K562 (cell line): Measurements from ENCODE around the gene FFAR4. TPM values are rescaled to one million over a fixed set of nuclear protein-coding genes. Genes with fewer than 3 reads are reported as not detected.

Experiments
- ATAC-seq: fragments of 200-7000 bp; cut with Tn5 transposase; 3 replicates; pipeline ENCODE4 v1.9.1; 2020; ENCODE audit warnings: moderate library complexity
- BruUV-seq: library from RNA; stranded (reverse); fragments of 400-500 nt; replicated peaks from 2 replicates; lab custom pipeline; 2021; lab: Mats Ljungman, UMichigan
- CTCF ChIA-PET: fragments of 300-600 bp; formaldehyde crosslinking; extraction: SDS; loops from one replicate; lab custom pipeline; 2021; ENCODE audit warnings: low intra/inter-chr PET ratio; lab: Yijun Ruan, JAX
- POLR2A ChIA-PET: fragments of 300-600, 350-650 bp; sonication (Branson Sonifier 250); formaldehyde crosslinking; extraction: SDS; loops from one replicate; lab custom pipeline; 2021; ENCODE audit warnings: antibody characterized with exemption, inconsistent platforms; lab: Yijun Ruan, JAX
- DNase-seq, 4 experiments: peaks; one replicate each; pipeline versions ENCODE4 v3.0.0 to v3.0.0-alpha.2; 2011 to 2018; ENCODE audit warnings: low spot score in 3 of 4, mixed read lengths in 3 of 4; ENCODE audit errors: extremely low read depth in 1 of 4
- FAIRE-seq: peaks from 2 replicates; lab custom pipeline; 2011; peaks lifted over from hg19 to GRCh38; lab: Jason Lieb, UNC
- H2AFZ ChIP-seq: 2 replicates; pipeline ENCODE4 v1.6.0; 2011; ENCODE audit warnings: low read depth, low read length, control low read depth, inconsistent platforms
- H3K27ac ChIP-seq: fragments of 200-600 bp; 3 replicates; pipeline ENCODE4 v1.8.0; 2011; ENCODE audit warnings: low read depth, mild to moderate bottlenecking, control low read depth, inconsistent platforms, low read length, moderate library complexity, mixed read lengths; ENCODE audit errors: extremely low read depth
- H3K27me3 ChIP-seq, 2 experiments: fragments of 300-600 bp in 1 of 2; 2 replicates in 1 of 2; 3 replicates in 1 of 2; pipeline versions ENCODE4 v1.6.0 to v1.8.0; 2011; ENCODE audit warnings: inconsistent platforms in 2 of 2, low read length in 2 of 2, mild to moderate bottlenecking in 1 of 2, mixed read lengths in 1 of 2, moderate library complexity in 1 of 2; ENCODE audit not compliant: control insufficient read depth in 2 of 2, insufficient read depth in 2 of 2
- H3K36me3 ChIP-seq: fragments of 300-600 bp; 3 replicates; pipeline ENCODE4 v1.8.0; 2011; ENCODE audit warnings: mild to moderate bottlenecking, low read length, inconsistent platforms; ENCODE audit not compliant: control insufficient read depth, insufficient read depth
- H3K4me1 ChIP-seq, 2 experiments: fragments of 200-600 bp in 1 of 2; replicated peaks in 1 of 2; 2 replicates in 1 of 2; 3 replicates in 1 of 2; pipeline versions ENCODE4 v1.5.1 to v1.8.0; 2011; ENCODE audit warnings: inconsistent platforms in 2 of 2, low read length in 2 of 2, mild to moderate bottlenecking in 1 of 2, mixed read lengths in 1 of 2, moderate library complexity in 1 of 2; ENCODE audit not compliant: control insufficient read depth in 2 of 2, insufficient read depth in 2 of 2
- H3K4me2 ChIP-seq: 2 replicates; pipeline ENCODE4 v1.6.1; 2011; ENCODE audit warnings: low read length, control low read depth, inconsistent platforms, mixed read lengths; ENCODE audit not compliant: insufficient read depth
- H3K4me3 ChIP-seq: fragments of 200-600 bp; sonication (generic), shearing (Covaris generic); 2 replicates; pipeline ENCODE4 v1.5.1; 2016; ENCODE audit warnings: control low read depth, inconsistent platforms
- H3K79me2 ChIP-seq: fragments of 200-600 bp; 3 replicates; pipeline ENCODE4 v1.8.0; 2011; ENCODE audit warnings: low read length, inconsistent platforms; ENCODE audit not compliant: control insufficient read depth, insufficient read depth
- H3K9ac ChIP-seq, 2 experiments: 2 replicates each; pipeline versions ENCODE4 v1.6.0 to v1.6.1; 2011; ENCODE audit warnings: low read depth in 2 of 2, low read length in 2 of 2, control low read depth in 1 of 2, inconsistent platforms in 1 of 2, mild to moderate bottlenecking in 1 of 2, mixed read lengths in 1 of 2; ENCODE audit not compliant: insufficient read depth in 1 of 2
- H3K9me1 ChIP-seq: one replicate; pipeline ENCODE4 v1.6.0; 2011; ENCODE audit warnings: inconsistent platforms, mild to moderate bottlenecking, low read length, moderate library complexity; ENCODE audit not compliant: control insufficient read depth, insufficient read depth
- H3K9me3 ChIP-seq: replicated peaks from 2 replicates; pipeline ENCODE4 v1.5.1; 2011; ENCODE audit warnings: low read depth, low read length, inconsistent platforms; ENCODE audit not compliant: control insufficient read depth, insufficient read depth
- H4K20me1 ChIP-seq: replicated peaks from 2 replicates; pipeline ENCODE4 v1.6.1; 2011; ENCODE audit warnings: low read length, inconsistent platforms, mixed read lengths; ENCODE audit not compliant: control insufficient read depth, insufficient read depth
- ASH1L ChIP-seq: fragments of 450-650 bp; IDR thresholded peaks from 2 replicates; pipeline ENCODE4 v1.6.1; 2018; ENCODE audit warnings: borderline replicate concordance, mild to moderate bottlenecking, low read depth; ENCODE audit not compliant: partially characterized antibody
- BMI1 ChIP-seq: fragments of 150-350 bp; IDR thresholded peaks from 2 replicates; pipeline ENCODE4 v1.6.1; 2014; ENCODE audit warnings: low read length
- CCNT2 ChIP-seq: IDR thresholded peaks from 2 replicates; pipeline ENCODE4 v1.6.1; 2011; ENCODE audit warnings: borderline replicate concordance, low read depth, mild to moderate bottlenecking, moderate library complexity, mixed read lengths, low read length; ENCODE audit not compliant: insufficient read length; ENCODE audit errors: extremely low read depth
- CREB1 ChIP-seq, 2 experiments: sonication (generic) in 1 of 2; formaldehyde crosslinking in 1 of 2; IDR thresholded peaks; 2 replicates each; pipeline versions ENCODE4 v1.6.1 to v1.8.0; 2012 to 2022; ENCODE audit warnings: inconsistent platforms in 1 of 2, mild to moderate bottlenecking in 1 of 2, missing genetic modification reagents in 1 of 2, moderate library complexity in 1 of 2
- DNMT1 ChIP-seq: fragments of 450-650 bp; IDR thresholded peaks from 2 replicates; pipeline ENCODE4 v1.6.1; 2016; ENCODE audit warnings: antibody characterized with exemption, mild to moderate bottlenecking
- MCM5 ChIP-seq: fragments of 450-650 bp; IDR thresholded peaks from 2 replicates; pipeline ENCODE4 v1.6.1; 2016; ENCODE audit warnings: low read depth
- MTA2 ChIP-seq: fragments of 450-650 bp; IDR thresholded peaks from 2 replicates; pipeline ENCODE4 v1.6.1; 2016; ENCODE audit warnings: low read depth
- RAD51 ChIP-seq: fragments of 450-650 bp; IDR thresholded peaks from 2 replicates; pipeline ENCODE4 v1.7.1; 2016; ENCODE audit warnings: low read depth, mild to moderate bottlenecking, borderline replicate concordance
- THRAP3 ChIP-seq: fragments of 450-650 bp; IDR thresholded peaks from 2 replicates; pipeline ENCODE4 v1.6.1; 2016; ENCODE audit warnings: mild to moderate bottlenecking, inconsistent platforms, borderline replicate concordance
- ZBTB8A ChIP-seq: fragments of 450-650 bp; IDR thresholded peaks from 2 replicates; pipeline ENCODE4 v1.6.1; 2018; ENCODE audit warnings: mild to moderate bottlenecking, moderate library complexity; ENCODE audit not compliant: partially characterized antibody
- ZNF263 ChIP-seq: sonication (generic); formaldehyde crosslinking; IDR thresholded peaks from 2 replicates; pipeline ENCODE4 v1.8.0; 2022; ENCODE audit warnings: mild to moderate bottlenecking, missing genetic modification reagents, borderline replicate concordance
- ZNF584 ChIP-seq: fragments of 200-800 bp; sonication (Bioruptor generic); IDR thresholded peaks from 2 replicates; pipeline ENCODE4 v1.6.1; 2016; ENCODE audit warnings: low read depth, mild to moderate bottlenecking, missing genetic modification characterization, missing compliant biosample characterization
- ZNF655 ChIP-seq: fragments of 250-450 bp; sonication (Bioruptor Pico); IDR thresholded peaks from 2 replicates; pipeline ENCODE4 v1.5.0; 2021
- ZNF695 ChIP-seq: fragments of 450-650 bp; formaldehyde crosslinking; IDR thresholded peaks from 2 replicates; pipeline ENCODE4 v1.4.0; 2020; ENCODE audit warnings: mild to moderate bottlenecking, moderate library complexity
- WGBS: fragments of 100-300 bp; shearing (Covaris generic); methylation state at CpG from one replicate; pipeline ENCODE4 v1.1.6; 2016; ENCODE audit warnings: low coverage, mixed read lengths; ENCODE audit not compliant: insufficient coverage; ENCODE audit errors: missing lambda C conversion rate; 5-methylcytosine and 5-hydroxymethylcytosine counted together
- in situ Hi-C: fragments of 300-500 bp; cut with MboI; formaldehyde crosslinking; loops from 4 replicates; pipeline ENCODE4 v1.15.0; 2018; ENCODE audit warnings: inconsistent platforms, mixed read lengths
- intact Hi-C: fragments of 100-400 bp; cut with micrococcal nuclease; formaldehyde crosslinking; loops from 2 replicates; pipeline ENCODE4 v1.14.2; 2022
- polyA plus RNA-seq, 8 experiments: library from polyadenylated mRNA; depleted of rRNA in 4 of 8; stranded (reverse) in 5 of 8; unstranded in 3 of 8; fragments of >200 nt; fragmentation: Nextera tagmentation in 2 of 8; fragmentation: Illumina TruSeq in 1 of 8; extraction: Ambion mirVana in 2 of 8; extraction: Trizol in 1 of 8; gene quantifications; 2 replicates each; pipeline versions ENCODE4 v1.2.1 to v1.2.3, GENCODE V29; 2011 to 2014; ENCODE audit warnings: inconsistent platforms in 1 of 8, missing spikeins in 1 of 8
- total RNA-seq, 7 experiments: library from RNA; depleted of rRNA in 6 of 7; stranded (reverse); fragments of >200 nt in 6 of 7; fragmentation: Illumina TruSeq in 2 of 7; extraction: Trizol in 2 of 7; gene quantifications; 2 replicates each; pipeline versions ENCODE4 v1.2.1 to v1.2.3, GENCODE V29; 2011 to 2021; ENCODE audit warnings: low replicate concordance in 1 of 7
- TF ChIP-seq, protein P1 (sequence below): fragments of 450-650 bp; IDR thresholded peaks from 2 replicates; pipeline ENCODE4 v1.6.1; 2018; ENCODE audit warnings: mild to moderate bottlenecking, low read depth; ENCODE audit not compliant: partially characterized antibody

FFAR4 gene
- total and polyA plus RNA-seq, 9 of the 15 experiments (the other 6 are each of a cell fraction or from before 2014, with no cell fraction given): not detected

GRCh38 chr10:93570383-93570782 is 3.9 kb downstream of the FFAR4 start:
- H3K27ac ChIP-seq: no peak overlapping the region
- H3K4me2 ChIP-seq: no peak overlapping the region
- no TSS peak for BruUV-seq
- intact Hi-C loops: no loop called here
- WGBS: 0% methylated on average over 3 of the region's 3 CpGs
- peaks cover 0 to 7% of the 10 kb centered on the region in 2 experiments; a peak in 2 of 5 replicates for H3K4me1 ChIP-seq
- POLR2A ChIA-PET: no interaction called here
- no peaks in the 10 kb centered on the region for H3K9me3 ChIP-seq
- peaks cover 9 to 49% of the 10 kb centered on the region in 2 experiments; a peak in 4 of 5 replicates for H3K27me3 ChIP-seq
- H3K4me3 ChIP-seq: no peak overlapping the region
- no peak overlapping the region for H2AFZ ChIP-seq
- FAIRE-seq: no peak
- H3K36me3 ChIP-seq: no peaks in the 10 kb centered on the region
- DNase-seq: no peak
- no peak for TF ChIP-seq BMI1
- no peak for TF ChIP-seq ZBTB8A
- TF ChIP-seq ASH1L: no peak
- no peak for TF ChIP-seq CCNT2
- TF ChIP-seq MCM5: no peak
- TF ChIP-seq MTA2: no peak
- TF ChIP-seq ZNF584 (CRISPR knock-in tag): no peak
- no peaks in the 10 kb centered on the region for H3K9me1 ChIP-seq
- H4K20me1 ChIP-seq: no peaks in the 10 kb centered on the region
- CTCF ChIA-PET: no interaction called here
- no peak overlapping the region for H3K9ac ChIP-seq
- H3K79me2 ChIP-seq: no peaks in the 10 kb centered on the region
- in situ Hi-C loops: no loop called here
- no peak for ATAC-seq

- POLR2A ChIA-PET: no interaction called here
- TF ChIP-seq ZNF263 (CRISPR knock-in tag) (no peak), DNMT1 (no peak), ZNF695 (CRISPR knock-in tag) (no peak), CREB1 (IDR thresholded peaks at IDR 0.05) (no peak), CREB1 (CRISPR knock-in tag; IDR thresholded peaks at IDR 0.05) (no peak), ZNF655 (no peak), RAD51 (no peak), THRAP3 (no peak)
- TF ChIP-seq, protein P1, sequence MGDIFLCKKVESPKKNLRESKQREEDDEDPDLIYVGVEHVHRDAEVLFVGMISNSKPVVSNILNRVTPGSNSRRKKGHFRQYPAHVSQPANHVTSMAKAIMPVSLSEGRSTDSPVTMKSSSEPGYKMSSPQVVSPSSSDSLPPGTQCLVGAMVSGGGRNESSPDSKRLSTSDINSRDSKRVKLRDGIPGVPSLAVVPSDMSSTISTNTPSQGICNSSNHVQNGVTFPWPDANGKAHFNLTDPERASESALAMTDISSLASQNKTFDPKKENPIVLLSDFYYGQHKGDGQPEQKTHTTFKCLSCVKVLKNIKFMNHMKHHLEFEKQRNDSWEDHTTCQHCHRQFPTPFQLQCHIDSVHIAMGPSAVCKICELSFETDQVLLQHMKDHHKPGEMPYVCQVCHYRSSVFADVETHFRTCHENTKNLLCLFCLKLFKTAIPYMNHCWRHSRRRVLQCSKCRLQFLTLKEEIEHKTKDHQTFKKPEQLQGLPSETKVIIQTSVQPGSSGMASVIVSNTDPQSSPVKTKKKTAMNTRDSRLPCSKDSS: no peak
Measured at GRCh38 chr10:93572606-93573005, 6.1 kb downstream of the FFAR4 start.

More at GRCh38 chr10:93572606-93573005, 6.1 kb downstream of the FFAR4 start:
- Histone ChIP-seq H3K4me2 (no peak overlapping the region), H3K9me1 (no peaks in the 10 kb centered on the region), H3K36me3 (no peaks in the 10 kb centered on the region), H4K20me1 (no peaks in the 10 kb centered on the region), H3K79me2 (no peaks in the 10 kb centered on the region), H3K27me3 (peaks cover 9 to 40% of the 10 kb centered on the region in 2 experiments; a peak in 3 of 5 replicates), H3K4me3 (no peak overlapping the region), H3K9me3 (no peaks in the 10 kb centered on the region), H3K27ac (no peak overlapping the region), H3K4me1 (no peaks in the 10 kb centered on the region), H2AFZ (no peak overlapping the region), H3K9ac (no peak overlapping the region)
- BruUV-seq: no TSS peak
- ATAC-seq (no peak), FAIRE-seq (no peak), DNase-seq (no peak)
- intact Hi-C loops: no loop called here
- 5% methylated on average over 2 of the region's 2 CpGs for WGBS
- CTCF ChIA-PET: no interaction called here
- in situ Hi-C loops: no loop called here
